Hippocampal formation (tissue), 2 donors: Measurements from ENCODE around the gene LCORL.
"Not testable (repeated sequence)": the region's sequence is repeated elsewhere in the genome, so short reads cannot be mapped to it uniquely, and the experiment has no call there.

Source experiments
- DNase-seq, 2 donors: peaks; one replicate each; lab custom pipeline; 2025; lab: John Stamatoyannopoulos, UW

LCORL gene

GRCh38 chr4:17854036-17854435 lies 167.5 kb downstream of the LCORL start:
- DNase-seq: no peak

GRCh38 chr4:17851959-17852358 lies 169.6 kb downstream of the LCORL start:
- no peak for DNase-seq

GRCh38 chr4:17850295-17850694 lies 171.3 kb downstream of the LCORL start:
- DNase-seq: not testable (repeated sequence)

GRCh38 chr4:17846266-17846665 lies 175.3 kb downstream of the LCORL start:
- no peak for DNase-seq

- DNase-seq: no peak
Observed at GRCh38 chr4:17823871-17824669, 197.5 kb downstream of the LCORL start.

GRCh38 chr4:17817027-17817426 lies 204.5 kb downstream of the LCORL start:
- DNase-seq: peak in 1 of 2 donors; percentile 71

- DNase-seq: no peak
Observed at GRCh38 chr4:17816142-17816541, 205.4 kb downstream of the LCORL start.

GRCh38 chr4:17814140-17814539 lies 207.4 kb downstream of the LCORL start:
- no peak for DNase-seq

- no peak for DNase-seq
Observed at GRCh38 chr4:17812801-17813200, 208.8 kb downstream of the LCORL start.

- DNase-seq: no peak
Observed at GRCh38 chr4:17812125-17812524, 209.4 kb downstream of the LCORL start.

- DNase-seq: no peak
Observed at GRCh38 chr4:17811078-17811603, 210.4 kb downstream of the LCORL start.

GRCh38 chr4:17810260-17811077 lies 211.1 kb downstream of the LCORL start, which contains the start of the genes DCAF16 and NCAPG:
Gene DCAF16 (minus strand): TSS chr4:17810757. CDS start chr4:17804141, 6,616 bp downstream.
Gene NCAPG (plus strand): TSS chr4:17810979. CDS start chr4:17811078, 99 bp downstream.
- peak; percentile 97 to 98 for DNase-seq

- no peak for DNase-seq
Observed at GRCh38 chr4:17809667-17810066, 211.9 kb downstream of the LCORL start.

GRCh38 chr4:17807446-17807845 lies 214.1 kb downstream of the LCORL start:
- DNase-seq: no peak

- no peak for DNase-seq
Observed at GRCh38 chr4:17805580-17806155, 215.9 kb downstream of the LCORL start.

GRCh38 chr4:17797808-17798207 lies 223.7 kb downstream of the LCORL start:
- no peak for DNase-seq

GRCh38 chr4:17794730-17795129 lies 226.8 kb downstream of the LCORL start:
- DNase-seq: no peak
